ENCODE data around the gene ZDHHC24.
"Not testable (repeated sequence)": the region's sequence is repeated elsewhere in the genome, so short reads cannot be mapped to it uniquely, and the experiment has no call there.

DNA sequence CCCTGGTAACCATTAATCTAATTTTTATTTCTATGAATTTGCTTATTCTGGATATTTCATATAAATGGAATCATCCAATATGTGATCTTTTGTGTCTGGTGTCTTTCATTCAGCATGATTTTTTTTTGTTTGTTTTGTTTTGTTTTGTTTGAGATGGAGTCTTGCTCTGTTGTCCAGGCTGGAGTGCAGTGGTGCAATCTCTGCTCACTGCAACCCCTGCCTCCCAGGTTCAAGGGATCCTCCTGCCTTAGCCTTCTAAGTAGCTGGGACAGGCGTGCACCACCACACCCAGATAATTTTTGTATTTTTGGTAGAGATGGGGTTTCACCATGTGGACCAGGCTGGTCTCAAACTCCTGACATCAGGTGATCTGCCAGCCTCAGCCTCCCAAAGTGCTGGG lies 39.6 kb upstream of the ZDHHC24 start:
- TF ChIP-seq CTCF (IDR thresholded peaks at IDR 0.05; ENCODE audit: low read length); EZH2 (IDR thresholded peaks at IDR 0.05; ENCODE audit: borderline replicate concordance, low read length): not testable (repeated sequence)
